ENCODE results near the gene KRT6A.

Gene KRT6A

DNA sequence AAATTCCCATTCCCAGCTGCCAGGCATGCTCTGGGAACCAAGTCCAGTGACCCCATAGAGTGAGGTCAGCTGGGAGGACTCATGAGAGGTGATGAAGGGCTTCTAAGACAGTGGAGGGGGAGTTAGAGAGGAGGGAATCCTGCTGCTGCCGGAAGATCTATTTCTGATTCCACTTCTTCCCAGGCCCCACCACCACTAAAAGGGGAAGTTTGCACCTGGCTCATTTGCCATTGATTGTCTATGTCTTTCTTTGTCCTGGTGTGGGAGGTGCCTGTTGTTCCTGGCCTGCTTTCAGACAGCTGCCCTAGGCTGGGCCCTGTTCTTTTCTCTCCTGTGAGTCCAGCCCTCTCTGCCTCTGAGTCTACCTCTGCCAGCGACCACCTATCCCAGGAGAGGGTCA lies 3.0 kb upstream of the KRT6A start:
- TF ChIP-seq FOXP2 (optimal IDR thresholded peaks at IDR 0.05; ENCODE audit: borderline replicate concordance, extremely low read depth, extremely low read length, insufficient read depth), result no peak
- TF ChIP-seq, protein P1, sequence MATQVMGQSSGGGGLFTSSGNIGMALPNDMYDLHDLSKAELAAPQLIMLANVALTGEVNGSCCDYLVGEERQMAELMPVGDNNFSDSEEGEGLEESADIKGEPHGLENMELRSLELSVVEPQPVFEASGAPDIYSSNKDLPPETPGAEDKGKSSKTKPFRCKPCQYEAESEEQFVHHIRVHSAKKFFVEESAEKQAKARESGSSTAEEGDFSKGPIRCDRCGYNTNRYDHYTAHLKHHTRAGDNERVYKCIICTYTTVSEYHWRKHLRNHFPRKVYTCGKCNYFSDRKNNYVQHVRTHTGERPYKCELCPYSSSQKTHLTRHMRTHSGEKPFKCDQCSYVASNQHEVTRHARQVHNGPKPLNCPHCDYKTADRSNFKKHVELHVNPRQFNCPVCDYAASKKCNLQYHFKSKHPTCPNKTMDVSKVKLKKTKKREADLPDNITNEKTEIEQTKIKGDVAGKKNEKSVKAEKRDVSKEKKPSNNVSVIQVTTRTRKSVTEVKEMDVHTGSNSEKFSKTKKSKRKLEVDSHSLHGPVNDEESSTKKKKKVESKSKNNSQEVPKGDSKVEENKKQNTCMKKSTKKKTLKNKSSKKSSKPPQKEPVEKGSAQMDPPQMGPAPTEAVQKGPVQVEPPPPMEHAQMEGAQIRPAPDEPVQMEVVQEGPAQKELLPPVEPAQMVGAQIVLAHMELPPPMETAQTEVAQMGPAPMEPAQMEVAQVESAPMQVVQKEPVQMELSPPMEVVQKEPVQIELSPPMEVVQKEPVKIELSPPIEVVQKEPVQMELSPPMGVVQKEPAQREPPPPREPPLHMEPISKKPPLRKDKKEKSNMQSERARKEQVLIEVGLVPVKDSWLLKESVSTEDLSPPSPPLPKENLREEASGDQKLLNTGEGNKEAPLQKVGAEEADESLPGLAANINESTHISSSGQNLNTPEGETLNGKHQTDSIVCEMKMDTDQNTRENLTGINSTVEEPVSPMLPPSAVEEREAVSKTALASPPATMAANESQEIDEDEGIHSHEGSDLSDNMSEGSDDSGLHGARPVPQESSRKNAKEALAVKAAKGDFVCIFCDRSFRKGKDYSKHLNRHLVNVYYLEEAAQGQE (IDR thresholded peaks at IDR 0.05; ENCODE audit: insufficient read depth in 1 of 2, low read depth in 2 of 2, low read length in 2 of 2), result no peak
- TF ChIP-seq POLR2AphosphoS5 (IDR thresholded peaks at IDR 0.05; ENCODE audit: low read depth, low read length), result no peak
- no peak for TF ChIP-seq SIN3A (IDR thresholded peaks at IDR 0.05; ENCODE audit: borderline replicate concordance, insufficient read depth, low read length)
- TF ChIP-seq TAF1 (IDR thresholded peaks at IDR 0.05; ENCODE audit: borderline replicate concordance, insufficient read depth, low read length), result no peak

DNA sequence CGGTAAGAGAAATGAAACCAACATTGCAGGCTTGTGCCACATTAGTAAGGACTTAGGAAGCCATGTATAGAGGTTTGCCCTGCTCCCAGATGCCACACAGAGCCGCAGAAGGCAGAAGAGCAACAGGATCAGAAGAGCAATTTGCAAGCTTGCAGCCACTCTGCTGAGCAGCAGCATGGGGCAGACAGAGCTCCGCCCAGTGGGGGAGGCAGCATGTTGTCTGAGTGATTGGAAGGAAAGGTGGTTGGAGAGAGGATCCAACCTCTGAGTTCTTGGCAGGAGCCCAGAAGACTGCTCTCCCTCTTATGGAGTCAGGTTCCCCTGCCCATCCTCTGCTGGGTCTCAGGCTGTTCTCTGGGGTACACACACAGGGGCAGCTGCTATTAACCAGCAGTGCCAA lies 2.3 kb upstream of the KRT6A start:
- no peak for TF ChIP-seq POLR2AphosphoS5 (IDR thresholded peaks at IDR 0.05; ENCODE audit: low read depth, low read length)
- TF ChIP-seq SIN3A (IDR thresholded peaks at IDR 0.05; ENCODE audit: borderline replicate concordance, insufficient read depth, low read length), result no peak
- TF ChIP-seq, protein P1 (IDR thresholded peaks at IDR 0.05; ENCODE audit: insufficient read depth in 1 of 2, low read depth in 2 of 2, low read length in 2 of 2), result no peak
- TF ChIP-seq TAF1 (IDR thresholded peaks at IDR 0.05; ENCODE audit: borderline replicate concordance, insufficient read depth, low read length), result no peak
- TF ChIP-seq FOXP2 (optimal IDR thresholded peaks at IDR 0.05; ENCODE audit: borderline replicate concordance, extremely low read depth, extremely low read length, insufficient read depth), result no peak

DNA sequence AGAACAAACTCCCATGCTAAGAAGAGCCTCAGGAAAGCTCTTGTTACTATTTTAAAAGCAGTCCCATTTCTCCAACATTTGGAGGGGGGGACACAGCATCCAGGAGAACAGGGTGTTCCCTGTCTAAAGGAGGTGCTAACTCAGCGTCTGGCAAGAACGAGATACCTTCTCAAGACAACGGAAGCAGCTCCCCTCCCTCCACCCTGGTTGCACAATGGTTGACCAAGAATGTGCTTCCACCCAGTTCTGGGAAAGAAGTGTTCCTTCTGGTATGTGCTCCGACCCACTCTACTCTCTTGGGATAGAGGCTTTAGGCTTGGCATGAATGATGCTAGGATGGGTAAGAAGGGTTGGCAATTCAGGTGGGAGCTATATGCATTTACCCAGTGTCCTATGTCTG lies 1.5 kb upstream of the KRT6A start:
- TF ChIP-seq TAF1 (IDR thresholded peaks at IDR 0.05; ENCODE audit: borderline replicate concordance, insufficient read depth, low read length) (no peak), FOXP2 (optimal IDR thresholded peaks at IDR 0.05; ENCODE audit: borderline replicate concordance, extremely low read depth, extremely low read length, insufficient read depth) (no peak), SIN3A (IDR thresholded peaks at IDR 0.05; ENCODE audit: borderline replicate concordance, insufficient read depth, low read length) (no peak), POLR2AphosphoS5 (IDR thresholded peaks at IDR 0.05; ENCODE audit: low read depth, low read length) (no peak)
- TF ChIP-seq, protein P1 (IDR thresholded peaks at IDR 0.05; ENCODE audit: insufficient read depth in 1 of 2, low read depth in 2 of 2, low read length in 2 of 2), result no peak

DNA sequence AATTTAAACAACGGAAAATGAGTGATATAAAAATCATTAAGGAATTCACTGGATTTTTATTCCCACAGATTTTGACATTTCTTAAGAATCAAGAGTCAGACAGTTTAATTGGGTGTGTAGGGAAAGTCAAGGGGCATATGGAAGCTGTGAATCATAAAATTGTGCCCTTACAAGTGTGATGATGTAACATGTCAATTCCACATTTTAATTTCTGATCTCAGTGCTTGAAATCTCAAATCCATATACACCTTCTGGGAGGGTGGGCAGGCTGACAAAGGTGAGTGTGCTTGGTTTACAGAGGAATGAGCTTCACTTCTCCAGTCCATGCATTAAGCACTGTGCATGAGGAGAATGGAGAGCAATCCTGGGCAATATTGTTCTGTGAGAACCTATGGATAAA lies 1.0 kb upstream of the KRT6A start:
- TF ChIP-seq POLR2AphosphoS5 (IDR thresholded peaks at IDR 0.05; ENCODE audit: low read depth, low read length), result no peak
- TF ChIP-seq TAF1 (IDR thresholded peaks at IDR 0.05; ENCODE audit: borderline replicate concordance, insufficient read depth, low read length), result no peak
- TF ChIP-seq, protein P1 (IDR thresholded peaks at IDR 0.05; ENCODE audit: insufficient read depth in 1 of 2, low read depth in 2 of 2, low read length in 2 of 2), result no peak
- no peak for TF ChIP-seq FOXP2 (optimal IDR thresholded peaks at IDR 0.05; ENCODE audit: borderline replicate concordance, extremely low read depth, extremely low read length, insufficient read depth)
- no peak for TF ChIP-seq SIN3A (IDR thresholded peaks at IDR 0.05; ENCODE audit: borderline replicate concordance, insufficient read depth, low read length)

DNA sequence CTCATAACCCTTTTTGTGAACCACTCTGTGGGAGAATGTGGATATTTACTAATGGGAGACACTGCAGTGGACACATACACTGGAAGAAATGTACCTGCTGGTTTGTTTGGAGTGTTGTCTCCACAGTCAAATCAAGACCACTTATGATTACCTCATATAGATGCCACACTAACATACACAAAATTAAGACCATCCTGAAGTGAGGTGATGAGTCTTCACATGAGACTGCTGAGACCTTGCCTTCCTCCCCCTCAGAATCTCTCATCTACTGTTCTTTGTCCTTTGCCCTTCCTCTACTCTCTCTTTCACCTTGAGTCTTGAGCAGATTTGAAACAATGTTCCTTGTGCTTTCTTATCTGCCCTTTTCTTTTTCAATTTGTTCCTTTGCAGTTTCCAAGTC lies 4.3 kb downstream of the KRT6A start:
- no peak for TF ChIP-seq TAF1 (IDR thresholded peaks at IDR 0.05; ENCODE audit: borderline replicate concordance, insufficient read depth, low read length)
- TF ChIP-seq, protein P1 (IDR thresholded peaks at IDR 0.05; ENCODE audit: insufficient read depth in 1 of 2, low read depth in 2 of 2, low read length in 2 of 2), result no peak
- TF ChIP-seq SIN3A (IDR thresholded peaks at IDR 0.05; ENCODE audit: borderline replicate concordance, insufficient read depth, low read length), result no peak
- TF ChIP-seq FOXP2 (optimal IDR thresholded peaks at IDR 0.05; ENCODE audit: borderline replicate concordance, extremely low read depth, extremely low read length, insufficient read depth), result no peak
- TF ChIP-seq POLR2AphosphoS5 (IDR thresholded peaks at IDR 0.05; ENCODE audit: low read depth, low read length), result no peak
